ENCODE data around the gene LRP8.

DNA sequence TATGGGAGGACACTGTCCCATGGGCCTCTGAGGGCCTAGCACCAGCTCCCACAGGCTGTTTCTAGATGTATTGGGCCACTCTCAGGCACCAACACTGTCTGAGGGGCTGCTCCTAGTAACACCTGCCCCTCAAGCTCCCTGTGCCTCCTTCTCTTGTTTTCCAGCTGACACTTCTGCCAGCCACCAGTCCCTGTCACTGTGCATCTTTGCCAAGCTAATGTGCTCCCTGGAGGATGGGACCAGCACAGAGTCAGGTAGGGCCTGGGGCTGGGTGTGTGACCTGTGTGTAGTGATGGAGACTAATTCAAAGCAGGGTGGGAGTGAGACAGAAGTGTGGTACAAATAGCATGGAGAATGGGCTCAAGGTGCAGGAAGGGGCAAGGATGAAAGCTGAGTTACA, 60.1 kb downstream of the LRP8 start:
- TF ChIP-seq, protein P1, sequence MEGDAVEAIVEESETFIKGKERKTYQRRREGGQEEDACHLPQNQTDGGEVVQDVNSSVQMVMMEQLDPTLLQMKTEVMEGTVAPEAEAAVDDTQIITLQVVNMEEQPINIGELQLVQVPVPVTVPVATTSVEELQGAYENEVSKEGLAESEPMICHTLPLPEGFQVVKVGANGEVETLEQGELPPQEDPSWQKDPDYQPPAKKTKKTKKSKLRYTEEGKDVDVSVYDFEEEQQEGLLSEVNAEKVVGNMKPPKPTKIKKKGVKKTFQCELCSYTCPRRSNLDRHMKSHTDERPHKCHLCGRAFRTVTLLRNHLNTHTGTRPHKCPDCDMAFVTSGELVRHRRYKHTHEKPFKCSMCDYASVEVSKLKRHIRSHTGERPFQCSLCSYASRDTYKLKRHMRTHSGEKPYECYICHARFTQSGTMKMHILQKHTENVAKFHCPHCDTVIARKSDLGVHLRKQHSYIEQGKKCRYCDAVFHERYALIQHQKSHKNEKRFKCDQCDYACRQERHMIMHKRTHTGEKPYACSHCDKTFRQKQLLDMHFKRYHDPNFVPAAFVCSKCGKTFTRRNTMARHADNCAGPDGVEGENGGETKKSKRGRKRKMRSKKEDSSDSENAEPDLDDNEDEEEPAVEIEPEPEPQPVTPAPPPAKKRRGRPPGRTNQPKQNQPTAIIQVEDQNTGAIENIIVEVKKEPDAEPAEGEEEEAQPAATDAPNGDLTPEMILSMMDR (IDR thresholded peaks at IDR 0.05 in 4 of 5, conservative IDR thresholded peaks at IDR 0.05 in 1 of 5), result no peak
- no peak for TF ChIP-seq POLR2A (IDR thresholded peaks at IDR 0.05)
